ENCODE results near the gene CBX6. TPM values are rescaled to one million over a fixed set of nuclear protein-coding genes. Genes with fewer than 3 reads are reported as not detected.

CBX6 gene
- total RNA-seq, 1 experiment from 2014 or later, result 31.4 TPM

DNA sequence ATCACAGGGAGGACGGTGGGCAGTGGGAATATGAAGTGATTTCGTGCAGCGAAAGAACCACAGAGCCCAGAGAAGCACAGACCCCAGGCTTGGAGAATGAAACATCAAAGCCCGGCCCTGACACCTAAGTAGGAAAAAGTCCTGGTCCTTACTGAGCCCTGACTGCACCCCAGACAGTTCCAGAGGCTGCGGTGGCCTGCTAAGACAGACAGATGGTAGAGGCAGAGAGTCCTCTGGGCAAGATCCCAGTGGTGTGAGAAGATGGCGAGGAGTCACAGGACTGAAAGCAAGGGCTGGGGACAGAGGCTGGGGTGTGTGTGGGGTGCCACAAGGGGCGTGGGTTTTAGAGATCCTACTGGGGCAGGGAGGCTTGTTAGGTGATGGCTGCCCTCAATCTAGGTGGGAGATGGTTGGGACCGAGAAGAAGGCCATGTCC is 3.7 kb downstream of the CBX6 start:
- Histone ChIP-seq H3K56ac (ENCODE audit: insufficient read length, low read depth, low read length) (no peak overlapping the region), H3T11ph (ENCODE audit: low read length) (no peak overlapping the region), H2AK5ac (ENCODE audit: insufficient read length, low read length) (no peak overlapping the region), H3K79me1 (ENCODE audit: insufficient read depth, low read depth, low read length, poor library complexity, severe bottlenecking) (peaks cover 5% of the 10 kb centered on the region), H4K20me1 (ENCODE audit: control insufficient read depth, insufficient read depth, insufficient read length) (no peaks in the 10 kb centered on the region), H2BK5ac (ENCODE audit: insufficient read length, low read length) (no peak overlapping the region), H3K9me3 (ENCODE audit: control insufficient read depth, low read depth, low read length) (no peaks in the 10 kb centered on the region), H4K8ac (replicated peaks; ENCODE audit: insufficient read length, low read depth, low read length) (no peak overlapping the region), H3K18ac (ENCODE audit: insufficient read length, low read depth, low read length) (no peak overlapping the region), H2BK12ac (ENCODE audit: insufficient read length, low read depth, low read length) (no peak overlapping the region), H3K23ac (ENCODE audit: insufficient read length, low read depth, low read length) (no peak overlapping the region), H3K23me2 (ENCODE audit: insufficient read length, low read depth, low read length, poor library complexity, severe bottlenecking) (peaks cover 15% of the 10 kb centered on the region), H3K14ac (ENCODE audit: insufficient read depth, low read length) (no peak overlapping the region), H3K27me3 (ENCODE audit: insufficient read depth, low read length) (no peaks in the 10 kb centered on the region), H3K79me2 (ENCODE audit: insufficient read depth, low read length) (no peaks in the 10 kb centered on the region; the same call in 1 of the 2 replicates), H4K5ac (ENCODE audit: insufficient read length, low read depth, low read length) (no peak overlapping the region), H3K9ac (ENCODE audit: extremely low read depth, insufficient read length, low read length) (no peak overlapping the region), H2BK15ac (ENCODE audit: low read depth, low read length) (no peak overlapping the region), H2BK20ac (ENCODE audit: low read depth, low read length, poor library complexity, severe bottlenecking) (no peak overlapping the region), H2BK120ac (ENCODE audit: low read depth, low read length, poor library complexity, severe bottlenecking) (no peak overlapping the region), H3K4me2 (ENCODE audit: insufficient read depth, insufficient read length, low read length) (no peak overlapping the region), H3K4me1 (ENCODE audit: insufficient read depth, low read length) (peaks cover 1% of the 10 kb centered on the region; the same call in 1 of the 2 replicates), H4K91ac (ENCODE audit: insufficient read length, low read depth, low read length) (no peak overlapping the region), H3K4ac (ENCODE audit: low read depth, low read length) (no peak overlapping the region), H2AFZ (ENCODE audit: low read length) (no peak overlapping the region), H3K27ac (ENCODE audit: insufficient read length, low read depth, low read length) (no peak overlapping the region)
- Mint-ChIP-seq H3K27ac (no peak overlapping the region; a peak in 1 of 7 replicates), H3K9me3 (no peaks in the 10 kb centered on the region; a peak in 1 of 5 replicates), H3K27me3 (ENCODE audit: low read depth) (no peaks in the 10 kb centered on the region; the same call in none of the 2 replicates), H3K36me3 (ENCODE audit: insufficient read depth in 1 of 3, low read depth in 3 of 3) (peaks cover 10 to 36% (median 33%) of the 10 kb centered on the region in 3 experiments; a peak in 6 of 7 replicates), H3K4me3 (no peak overlapping the region), H3K4me1 (peaks cover 26 to 34% of the 10 kb centered on the region in 2 experiments)
- TF ChIP-seq CTCF (conservative IDR thresholded peaks at IDR 0.05), result no peak
- DNase-seq, result peak; percentile 20
- no CpG with 5 or more reads among the region's 8 CpGs for WGBS (ENCODE audit: extremely low coverage, insufficient read length, low lambda C conversion rate)
